Measurements from ENCODE around the gene MACIR. TPM values are rescaled to one million over a fixed set of nuclear protein-coding genes. Genes with fewer than 3 reads are reported as not detected.

Gene MACIR
- total and polyA plus RNA-seq, 10 of the 15 experiments (the other 5 are each of a cell fraction or from before 2014, with no cell fraction given) = 2.1 to 16.1 (median 10.8) TPM

DNA sequence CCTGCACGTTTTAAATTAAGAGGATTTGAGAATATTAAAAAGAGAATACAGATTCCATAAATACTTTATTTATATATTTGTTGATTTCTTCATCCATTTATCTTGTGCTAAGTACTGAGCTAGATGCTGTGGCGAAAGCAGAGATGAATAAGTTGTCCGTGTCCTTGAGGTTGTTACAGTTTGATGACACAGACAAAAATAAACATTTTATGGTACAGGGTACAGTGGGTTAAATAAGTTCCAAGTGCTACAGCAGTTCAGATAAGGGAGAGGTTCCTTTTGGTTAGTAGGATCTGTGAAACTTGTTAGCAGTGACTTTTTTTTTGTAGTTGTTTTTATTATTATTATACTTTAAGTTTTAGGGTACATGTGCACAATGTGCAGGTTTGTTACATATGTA lies 50.2 kb downstream of the MACIR start (continued):
- TF ChIP-seq, protein P1, sequence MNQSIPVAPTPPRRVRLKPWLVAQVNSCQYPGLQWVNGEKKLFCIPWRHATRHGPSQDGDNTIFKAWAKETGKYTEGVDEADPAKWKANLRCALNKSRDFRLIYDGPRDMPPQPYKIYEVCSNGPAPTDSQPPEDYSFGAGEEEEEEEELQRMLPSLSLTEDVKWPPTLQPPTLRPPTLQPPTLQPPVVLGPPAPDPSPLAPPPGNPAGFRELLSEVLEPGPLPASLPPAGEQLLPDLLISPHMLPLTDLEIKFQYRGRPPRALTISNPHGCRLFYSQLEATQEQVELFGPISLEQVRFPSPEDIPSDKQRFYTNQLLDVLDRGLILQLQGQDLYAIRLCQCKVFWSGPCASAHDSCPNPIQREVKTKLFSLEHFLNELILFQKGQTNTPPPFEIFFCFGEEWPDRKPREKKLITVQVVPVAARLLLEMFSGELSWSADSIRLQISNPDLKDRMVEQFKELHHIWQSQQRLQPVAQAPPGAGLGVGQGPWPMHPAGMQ (IDR thresholded peaks at IDR 0.05; ENCODE audit: borderline replicate concordance) = no peak
- TF ChIP-seq, protein P2, sequence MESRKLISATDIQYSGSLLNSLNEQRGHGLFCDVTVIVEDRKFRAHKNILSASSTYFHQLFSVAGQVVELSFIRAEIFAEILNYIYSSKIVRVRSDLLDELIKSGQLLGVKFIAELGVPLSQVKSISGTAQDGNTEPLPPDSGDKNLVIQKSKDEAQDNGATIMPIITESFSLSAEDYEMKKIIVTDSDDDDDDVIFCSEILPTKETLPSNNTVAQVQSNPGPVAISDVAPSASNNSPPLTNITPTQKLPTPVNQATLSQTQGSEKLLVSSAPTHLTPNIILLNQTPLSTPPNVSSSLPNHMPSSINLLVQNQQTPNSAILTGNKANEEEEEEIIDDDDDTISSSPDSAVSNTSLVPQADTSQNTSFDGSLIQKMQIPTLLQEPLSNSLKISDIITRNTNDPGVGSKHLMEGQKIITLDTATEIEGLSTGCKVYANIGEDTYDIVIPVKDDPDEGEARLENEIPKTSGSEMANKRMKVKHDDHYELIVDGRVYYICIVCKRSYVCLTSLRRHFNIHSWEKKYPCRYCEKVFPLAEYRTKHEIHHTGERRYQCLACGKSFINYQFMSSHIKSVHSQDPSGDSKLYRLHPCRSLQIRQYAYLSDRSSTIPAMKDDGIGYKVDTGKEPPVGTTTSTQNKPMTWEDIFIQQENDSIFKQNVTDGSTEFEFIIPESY (IDR thresholded peaks at IDR 0.05) = no peak
- TF ChIP-seq GATAD2B (conservative IDR thresholded peaks at IDR 0.05; ENCODE audit: low read depth) (no peak), SIN3A (IDR thresholded peaks at IDR 0.05; ENCODE audit: low read depth, low read length) (no peak), MTA3 (IDR thresholded peaks at IDR 0.05; ENCODE audit: borderline replicate concordance, low read length) (no peak), NBN (IDR thresholded peaks at IDR 0.05) (no peak), PAX8 (IDR thresholded peaks at IDR 0.05) (no peak), CBFB (IDR thresholded peaks at IDR 0.05; ENCODE audit: low read depth) (no peak)
- TF ChIP-seq, protein P3, sequence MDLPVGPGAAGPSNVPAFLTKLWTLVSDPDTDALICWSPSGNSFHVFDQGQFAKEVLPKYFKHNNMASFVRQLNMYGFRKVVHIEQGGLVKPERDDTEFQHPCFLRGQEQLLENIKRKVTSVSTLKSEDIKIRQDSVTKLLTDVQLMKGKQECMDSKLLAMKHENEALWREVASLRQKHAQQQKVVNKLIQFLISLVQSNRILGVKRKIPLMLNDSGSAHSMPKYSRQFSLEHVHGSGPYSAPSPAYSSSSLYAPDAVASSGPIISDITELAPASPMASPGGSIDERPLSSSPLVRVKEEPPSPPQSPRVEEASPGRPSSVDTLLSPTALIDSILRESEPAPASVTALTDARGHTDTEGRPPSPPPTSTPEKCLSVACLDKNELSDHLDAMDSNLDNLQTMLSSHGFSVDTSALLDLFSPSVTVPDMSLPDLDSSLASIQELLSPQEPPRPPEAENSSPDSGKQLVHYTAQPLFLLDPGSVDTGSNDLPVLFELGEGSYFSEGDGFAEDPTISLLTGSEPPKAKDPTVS (IDR thresholded peaks at IDR 0.05; ENCODE audit: low read depth, low read length) = no peak

DNA sequence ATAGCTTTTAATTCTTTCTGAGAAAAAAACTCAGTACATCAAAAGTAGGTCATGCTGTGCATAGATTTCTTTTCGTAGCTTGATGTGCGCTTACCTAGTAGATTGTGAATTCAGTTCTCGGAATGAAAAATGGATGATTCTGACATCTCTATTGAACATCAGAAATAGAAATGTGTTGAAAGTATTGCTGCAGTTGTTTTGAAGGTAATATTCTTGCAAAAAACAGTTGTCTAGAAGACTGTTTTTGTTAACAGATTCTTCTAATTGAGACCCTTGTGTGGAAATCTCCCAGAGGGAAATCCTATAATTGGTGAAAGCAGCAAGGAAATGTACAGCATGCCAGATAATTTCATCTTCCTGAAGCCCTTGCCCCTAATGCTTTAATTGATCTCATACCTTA lies 54.5 kb downstream of the MACIR start:
- FAIRE-seq = no peak
- 94% methylated on average over 3 of the region's 3 CpGs for WGBS (ENCODE audit: insufficient coverage, insufficient replicate concordance, low lambda C conversion rate, missing lambda C conversion rate)
- no TSS peak for BruUV-seq (replicated peaks)
- TF ChIP-seq ETV6 (conservative IDR thresholded peaks at IDR 0.05 in 1 of 2, IDR thresholded peaks at IDR 0.05 in 1 of 2; ENCODE audit: borderline replicate concordance in 1 of 2, low read depth in 1 of 2) (no peak), POU2F2 (IDR thresholded peaks at IDR 0.05; ENCODE audit: borderline replicate concordance, low read depth, low read length) (no peak), CBX3 (IDR thresholded peaks at IDR 0.05; ENCODE audit: borderline replicate concordance, low read depth) (no peak)
- TF ChIP-seq, protein P2 (IDR thresholded peaks at IDR 0.05) = no peak

More for the DNA sequence above, 54.5 kb downstream of the MACIR start:
- Histone ChIP-seq H3K9me3 (replicated peaks; ENCODE audit: control insufficient read depth, insufficient read depth, low read length) (no peaks in the 10 kb centered on the region), H3K27me3 (replicated peaks in 1 of 2; ENCODE audit: control insufficient read depth in 2 of 2, insufficient read depth in 2 of 2, low read length in 1 of 2) (no peaks in the 10 kb centered on the region), H3K9ac (ENCODE audit: control insufficient read depth, insufficient read depth, low read length) (no peak overlapping the region), H3K36me3 (ENCODE audit: control insufficient read depth in 2 of 2, insufficient read depth in 2 of 2, low read length in 1 of 2) (no peaks in the 10 kb centered on the region), H3K4me2 (ENCODE audit: control insufficient read depth, insufficient read depth) (no peak overlapping the region), H3K4me3 (no peak overlapping the region), H2AFZ (ENCODE audit: control insufficient read depth, low read depth, low read length) (no peak overlapping the region), H3K4me1 (ENCODE audit: control insufficient read depth, insufficient read depth, low read length) (no peaks in the 10 kb centered on the region), H3K79me2 (ENCODE audit: control insufficient read depth, insufficient read depth, low read length) (no peaks in the 10 kb centered on the region), H3K27ac (ENCODE audit: control insufficient read depth, insufficient read depth) (no peak overlapping the region), H4K20me1 (ENCODE audit: control insufficient read depth, insufficient read depth) (no peaks in the 10 kb centered on the region)
- CTCF ChIA-PET = no interaction called here
- SMC1A ChIA-PET (ENCODE audit: uncharacterized antibody, unreplicated experiment) = no interaction called here
- no peak for DNase-seq (ENCODE audit: low read depth, low spot score)
- intact Hi-C loops (cut with micrococcal nuclease; ENCODE audit: unreplicated experiment) (no loop called here), in situ Hi-C loops (cut with MboI) (no loop called here)
- RAD21 ChIA-PET (ENCODE audit: unreplicated experiment) = no interaction called here
- POLR2A ChIA-PET = no interaction called here
- ATAC-seq = no peak
